NCI-H2227 (cell line): Measurements from ENCODE around the gene PDE8B.

ENCODE experiments used
- DNase-seq: peaks from one replicate; lab custom pipeline; 2025; ENCODE audit not compliant: unreplicated experiment; lab: John Stamatoyannopoulos, UW

Gene PDE8B

GRCh38 chr5:77396017-77396416 lies 185.5 kb downstream of the PDE8B start:
- no peak for DNase-seq

DNA sequence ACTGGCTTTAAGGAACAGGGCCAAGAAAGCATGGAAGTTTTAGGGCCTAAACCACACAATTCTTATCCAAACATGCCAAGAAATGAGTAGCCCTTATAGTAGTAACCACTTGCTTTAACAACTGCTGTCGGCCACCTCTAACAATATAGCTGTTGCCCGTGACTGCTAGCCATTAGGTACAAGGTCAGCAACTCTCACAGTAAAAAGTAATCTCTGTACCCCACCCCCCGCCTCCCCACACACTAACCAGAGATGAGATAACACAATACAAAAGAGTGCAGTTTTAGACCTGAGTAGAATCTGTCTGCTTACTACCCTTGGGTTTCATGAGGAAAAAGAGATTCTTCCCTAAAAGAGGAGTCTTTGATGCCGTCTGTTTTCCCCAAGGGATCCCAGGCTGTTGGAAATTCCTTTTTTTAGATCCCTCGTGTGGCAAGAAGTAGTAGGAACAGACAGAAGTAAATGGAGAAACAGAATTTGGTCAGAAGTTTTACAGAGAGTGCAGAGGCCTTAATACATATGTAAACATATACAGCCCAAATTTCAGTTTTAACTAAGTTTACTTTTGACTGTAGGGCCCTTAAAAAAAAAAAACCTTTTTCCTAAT lies 187.3 kb downstream of the PDE8B start:
- no peak for DNase-seq

- DNase-seq: no peak
Measured at GRCh38 chr5:77398458-77398857, 188.0 kb downstream of the PDE8B start.

DNA sequence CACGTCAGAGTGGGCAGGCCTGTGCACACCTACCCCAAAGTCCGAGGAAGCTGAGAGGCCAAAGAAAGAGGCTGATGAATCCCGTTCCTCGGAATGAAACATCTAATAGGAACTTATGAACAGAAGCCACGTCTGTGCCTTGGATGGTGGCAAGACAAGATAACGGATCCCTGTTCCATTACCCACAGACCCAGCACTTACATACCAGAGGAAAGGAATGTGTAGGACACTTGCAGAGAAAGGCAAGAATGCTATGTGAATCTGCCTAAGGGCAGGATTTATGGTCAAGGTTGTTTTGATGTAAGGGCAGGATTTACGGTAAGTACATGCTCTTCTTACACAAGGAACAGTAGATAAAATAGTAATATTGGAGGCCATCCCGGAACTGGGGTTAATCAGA lies 188.4 kb downstream of the PDE8B start:
- no peak for DNase-seq

DNA sequence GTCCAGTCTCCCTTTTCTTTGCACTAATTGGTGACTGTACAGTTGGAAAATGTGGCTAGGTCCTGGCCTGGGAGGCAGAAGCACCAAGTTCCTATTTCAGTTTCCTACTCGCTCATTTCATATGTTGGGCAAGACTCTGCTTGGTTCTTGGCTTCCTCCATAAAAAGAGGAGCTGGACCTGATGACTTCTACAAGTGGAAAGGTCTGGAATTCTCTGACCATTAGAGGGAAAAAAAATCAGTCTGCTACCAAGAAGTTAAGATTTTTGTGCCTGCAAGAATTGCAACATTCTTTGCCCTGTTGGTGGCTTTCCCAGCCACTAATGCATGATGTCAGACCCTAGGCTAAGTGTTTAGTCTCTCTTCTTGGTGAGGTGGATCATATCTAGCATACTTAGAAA lies 190.2 kb downstream of the PDE8B start:
- DNase-seq: no peak

- DNase-seq: no peak
Measured at GRCh38 chr5:77402796-77403195, 192.3 kb downstream of the PDE8B start.

- no peak for DNase-seq
Measured at GRCh38 chr5:77407152-77407551, 196.7 kb downstream of the PDE8B start.

DNA sequence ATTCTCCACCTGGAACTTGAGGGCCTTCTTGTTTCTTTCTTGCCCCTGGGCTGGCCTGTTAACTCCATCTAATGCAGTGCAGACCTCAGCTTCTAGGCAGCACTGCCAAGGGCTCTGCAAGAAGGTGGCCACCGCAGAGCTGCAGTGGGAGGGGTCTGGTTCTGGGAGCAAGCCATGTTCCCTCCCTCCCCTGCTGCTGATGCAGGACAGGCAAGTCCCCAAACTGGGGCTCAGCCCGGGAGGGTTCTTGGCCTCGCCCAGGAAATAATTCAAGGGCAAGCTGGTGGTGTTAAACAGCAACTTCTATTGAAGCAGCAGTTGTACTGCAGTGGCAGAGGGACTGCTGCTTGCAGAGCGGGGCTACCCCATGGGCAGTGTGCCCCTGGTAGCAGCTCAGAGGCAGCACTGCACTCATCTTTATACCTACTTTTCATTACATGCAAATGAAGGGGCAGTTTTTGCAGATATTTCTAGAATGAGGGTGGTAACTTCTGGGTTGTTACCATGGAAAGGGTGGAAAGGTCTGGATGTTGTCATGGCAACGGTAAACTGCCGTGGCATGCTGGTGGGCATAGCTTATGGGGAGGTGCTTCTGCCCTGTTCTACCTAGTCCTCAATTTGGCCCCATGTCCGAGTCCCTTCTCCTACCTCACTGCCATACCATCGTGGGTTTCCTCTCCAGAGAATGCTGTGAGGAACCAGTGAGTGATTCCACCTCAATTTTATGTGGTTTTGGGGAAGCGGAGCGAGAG lies 199.6 kb downstream of the PDE8B start:
- DNase-seq: no peak

GRCh38 chr5:77413049-77413448 lies 202.6 kb downstream of the PDE8B start:
- DNase-seq: no peak

DNA sequence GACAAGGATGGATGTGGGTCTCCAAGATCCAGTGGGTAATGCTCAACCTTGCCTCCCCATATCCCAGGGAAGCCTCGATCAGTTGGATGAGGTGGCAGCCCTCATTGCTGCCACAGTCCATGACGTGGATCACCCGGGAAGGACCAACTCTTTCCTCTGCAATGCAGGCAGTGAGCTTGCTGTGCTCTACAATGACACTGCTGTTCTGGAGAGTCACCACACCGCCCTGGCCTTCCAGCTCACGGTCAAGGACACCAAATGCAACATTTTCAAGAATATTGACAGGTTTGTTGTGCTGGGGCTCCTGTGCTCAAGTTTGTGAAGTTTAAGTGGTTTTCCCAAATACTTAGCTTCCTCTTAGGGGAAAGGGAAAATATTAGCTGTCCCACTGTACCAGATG lies 207.7 kb downstream of the PDE8B start:
- no peak for DNase-seq

DNA sequence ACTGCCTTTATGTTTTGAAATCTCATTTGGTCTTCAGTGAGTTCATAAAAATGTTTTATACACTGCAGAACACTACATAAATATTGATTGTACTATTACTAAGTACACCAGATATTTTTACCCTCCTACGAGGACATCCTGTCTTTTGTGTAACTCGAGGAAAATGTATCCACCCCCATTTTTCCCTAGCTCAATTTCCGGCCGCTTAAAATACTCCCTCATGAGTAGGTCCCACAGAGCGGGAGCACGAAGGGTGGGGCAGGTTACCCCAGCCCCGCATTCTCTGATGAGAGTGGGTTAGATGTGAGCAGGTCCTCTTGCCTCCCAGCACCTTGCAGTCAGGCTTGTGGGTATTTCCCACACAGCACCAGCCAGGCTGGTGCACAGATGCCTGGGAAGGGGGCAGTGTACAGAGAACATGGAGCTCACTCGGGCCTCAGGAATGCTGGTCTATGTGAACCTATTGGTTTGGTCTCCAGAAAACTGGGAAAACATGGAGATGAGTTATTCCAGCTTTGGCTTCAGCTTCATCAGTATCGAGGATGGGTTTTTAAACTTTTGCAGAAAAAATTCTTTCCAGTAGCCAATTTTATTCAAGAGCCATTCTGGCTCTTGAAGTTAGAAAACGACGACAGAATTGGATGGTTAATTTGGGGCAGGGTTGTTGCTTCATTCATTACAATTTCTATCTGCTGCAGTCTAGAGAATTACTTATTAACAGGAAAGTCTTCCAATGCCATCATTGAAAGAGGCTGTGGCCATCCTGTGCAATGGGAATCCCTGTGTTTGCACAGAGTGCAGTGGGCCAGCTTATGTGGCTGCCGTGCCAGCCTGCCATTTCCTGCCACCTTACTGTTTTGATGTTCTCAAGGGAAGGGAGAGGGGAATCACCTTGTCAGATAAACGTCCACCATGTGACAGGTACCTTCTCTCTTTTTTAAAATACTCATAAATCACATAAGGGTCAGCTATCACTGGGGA lies 208.4 kb downstream of the PDE8B start:
- no peak for DNase-seq

- DNase-seq: no peak
Measured at GRCh38 chr5:77419644-77420582, 209.4 kb downstream of the PDE8B start.

- DNase-seq: no peak
Measured at GRCh38 chr5:77420940-77421339, 210.5 kb downstream of the PDE8B start.

DNA sequence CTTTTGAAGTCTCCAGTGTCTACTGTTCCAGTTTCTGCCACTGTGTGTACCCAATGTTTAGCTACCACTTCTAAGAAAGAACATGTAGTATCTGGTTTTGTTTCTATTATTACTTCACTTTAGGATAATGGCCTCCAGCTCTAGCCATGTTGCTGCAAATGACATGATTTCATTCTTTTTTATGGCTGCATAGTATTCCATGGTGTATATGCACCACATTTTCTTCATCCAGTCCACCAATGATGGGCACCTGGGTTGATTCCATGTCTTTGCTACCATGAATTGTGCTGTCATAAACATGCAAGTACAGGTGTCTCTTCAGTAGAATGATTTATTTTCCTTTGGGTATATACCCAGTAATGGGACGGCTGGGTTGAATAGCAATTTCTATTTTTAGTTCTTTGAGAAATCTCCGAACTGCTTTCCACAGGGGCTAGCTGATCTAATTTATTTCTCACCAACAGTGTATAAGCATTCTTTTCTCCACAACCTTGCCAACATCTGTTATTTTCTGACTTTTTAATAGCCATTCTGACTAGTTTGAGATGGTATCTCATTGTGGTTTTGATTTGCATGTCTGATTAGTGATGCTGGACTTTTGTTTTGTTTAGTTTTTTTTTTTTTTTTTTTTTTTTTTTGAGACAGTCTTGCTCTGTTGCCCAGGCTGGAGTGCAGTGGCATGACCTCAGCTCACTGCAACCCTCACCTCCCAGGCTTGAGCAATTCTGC lies 212.7 kb downstream of the PDE8B start:
- no peak for DNase-seq

- DNase-seq: no peak
Measured at GRCh38 chr5:77424921-77425320, 214.4 kb downstream of the PDE8B start.

DNA sequence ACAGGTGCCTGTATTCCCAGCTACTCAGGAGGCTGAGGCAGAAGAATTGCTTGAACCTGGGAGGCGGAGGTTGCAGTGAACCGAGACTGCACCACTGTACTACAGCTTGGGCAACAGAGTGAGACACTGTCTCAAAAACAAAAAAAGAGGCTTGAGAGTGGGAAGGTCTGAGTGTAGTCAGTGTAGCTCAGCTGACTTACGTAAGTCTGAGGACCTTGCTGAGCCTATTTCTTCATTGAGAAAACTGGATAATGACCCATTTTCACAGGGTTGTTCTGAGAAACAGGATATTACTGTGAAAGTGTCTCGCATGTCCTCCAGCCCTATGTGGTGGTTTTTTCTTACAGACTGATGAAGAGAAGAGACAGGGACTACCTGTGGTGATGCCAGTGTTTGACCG lies 214.9 kb downstream of the PDE8B start:
- no peak for DNase-seq

- DNase-seq: no peak
Measured at GRCh38 chr5:77425998-77426659, 215.6 kb downstream of the PDE8B start.

DNA sequence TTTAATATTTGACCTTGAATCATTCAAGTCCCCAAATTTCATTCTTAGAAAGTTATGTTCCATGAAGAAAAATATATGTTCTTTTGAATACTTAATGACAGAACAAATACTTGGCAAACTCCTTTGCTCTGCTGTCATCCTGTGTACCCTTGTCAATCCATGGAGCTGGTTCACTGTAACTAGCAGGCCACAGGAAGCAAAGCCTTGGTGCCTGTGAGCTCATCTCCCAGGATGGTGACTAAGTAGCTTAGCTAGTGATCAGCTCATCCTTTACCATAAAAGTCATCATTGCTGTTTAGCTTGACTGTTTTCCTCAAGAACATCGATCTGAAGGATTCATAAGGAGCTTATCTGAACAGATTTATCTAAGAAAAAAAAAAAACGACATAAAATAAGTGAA lies 216.2 kb downstream of the PDE8B start:
- no peak for DNase-seq

GRCh38 chr5:77427998-77428397 lies 217.5 kb downstream of the PDE8B start:
- no peak for DNase-seq
